Measurements from ENCODE around the gene DPYSL5. TPM values are rescaled to one million over a fixed set of nuclear protein-coding genes. Genes with fewer than 3 reads are reported as not detected.

Gene DPYSL5
- total RNA-seq, 1 donor from 2014 or later, result 2.8 TPM

- TF ChIP-seq CTCF (IDR thresholded peaks at IDR 0.05; ENCODE audit: unreplicated experiment), result no peak
- no peaks in the 10 kb centered on the region for H3K36me3 Mint-ChIP-seq
- H3K27me3 Mint-ChIP-seq (ENCODE audit: low read depth), result peaks cover 45% of the 10 kb centered on the region
- no peaks in the 10 kb centered on the region for H3K9me3 Mint-ChIP-seq
- no peaks in the 10 kb centered on the region for H3K4me1 Mint-ChIP-seq
- no peak overlapping the region for H3K27ac Mint-ChIP-seq
- no peak for DNase-seq (ENCODE audit: low spot score in 2 of 2, unreplicated experiment in 2 of 2)
- H3K4me3 Mint-ChIP-seq, result no peak overlapping the region
These were observed 25.5 kb downstream of the DPYSL5 start for GRCh38 chr2:26873286-26873983.

DNA sequence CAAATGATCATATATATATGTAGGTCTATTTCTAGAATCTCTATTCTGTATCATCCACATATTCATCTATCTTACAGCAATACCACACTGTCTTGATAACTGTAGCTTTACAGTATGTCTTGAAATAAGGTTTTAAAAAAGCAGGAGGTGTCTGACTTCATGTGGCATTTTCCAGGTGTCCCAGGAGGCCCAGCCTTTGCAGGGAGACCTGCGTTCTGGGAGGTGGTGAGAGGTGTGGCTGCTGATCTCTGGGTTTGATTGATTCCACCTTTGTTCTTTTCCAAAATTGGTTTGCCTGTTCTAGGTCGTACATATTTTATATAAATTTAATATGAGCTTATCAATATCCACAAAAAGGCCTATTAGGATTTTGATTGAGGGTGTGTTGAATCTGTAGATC, 26.6 kb downstream of the DPYSL5 start:
- no peaks in the 10 kb centered on the region for H3K36me3 Mint-ChIP-seq
- peaks cover 34% of the 10 kb centered on the region for H3K27me3 Mint-ChIP-seq (ENCODE audit: low read depth)
- H3K9me3 Mint-ChIP-seq, result no peaks in the 10 kb centered on the region
- no peak for DNase-seq (ENCODE audit: low spot score in 2 of 2, unreplicated experiment in 2 of 2)
- H3K4me3 Mint-ChIP-seq, result no peak overlapping the region
- no peaks in the 10 kb centered on the region for H3K4me1 Mint-ChIP-seq
- TF ChIP-seq CTCF (IDR thresholded peaks at IDR 0.05; ENCODE audit: unreplicated experiment), result no peak
- H3K27ac Mint-ChIP-seq, result no peak overlapping the region

GRCh38 chr2:26875065-26875634, 27.2 kb downstream of the DPYSL5 start:
- H3K27ac Mint-ChIP-seq, result no peak overlapping the region
- no peak overlapping the region for H3K4me3 Mint-ChIP-seq
- peaks cover 31% of the 10 kb centered on the region for H3K27me3 Mint-ChIP-seq (ENCODE audit: low read depth)
- TF ChIP-seq CTCF (IDR thresholded peaks at IDR 0.05; ENCODE audit: unreplicated experiment), result no peak
- no peaks in the 10 kb centered on the region for H3K4me1 Mint-ChIP-seq
- H3K9me3 Mint-ChIP-seq, result no peaks in the 10 kb centered on the region
- no peak for DNase-seq (ENCODE audit: low spot score in 2 of 2, unreplicated experiment in 2 of 2)
- no peaks in the 10 kb centered on the region for H3K36me3 Mint-ChIP-seq

GRCh38 chr2:26875808-26876207, 27.9 kb downstream of the DPYSL5 start:
- no peak for DNase-seq (ENCODE audit: low spot score in 2 of 2, unreplicated experiment in 2 of 2)
- no peaks in the 10 kb centered on the region for H3K36me3 Mint-ChIP-seq
- H3K9me3 Mint-ChIP-seq, result no peaks in the 10 kb centered on the region
- no peak overlapping the region for H3K27ac Mint-ChIP-seq
- H3K4me3 Mint-ChIP-seq, result no peak overlapping the region
- H3K4me1 Mint-ChIP-seq, result no peaks in the 10 kb centered on the region
- no peak for TF ChIP-seq CTCF (IDR thresholded peaks at IDR 0.05; ENCODE audit: unreplicated experiment)
- H3K27me3 Mint-ChIP-seq (ENCODE audit: low read depth), result peaks cover 33% of the 10 kb centered on the region

GRCh38 chr2:26876260-26876659, 28.3 kb downstream of the DPYSL5 start:
- Mint-ChIP-seq H3K9me3 (no peaks in the 10 kb centered on the region), H3K27me3 (ENCODE audit: low read depth) (peaks cover 36% of the 10 kb centered on the region), H3K36me3 (no peaks in the 10 kb centered on the region), H3K27ac (no peak overlapping the region), H3K4me1 (no peaks in the 10 kb centered on the region), H3K4me3 (no peak overlapping the region)
- DNase-seq (ENCODE audit: low spot score in 2 of 2, unreplicated experiment in 2 of 2), result no peak
- TF ChIP-seq CTCF (IDR thresholded peaks at IDR 0.05; ENCODE audit: unreplicated experiment), result no peak
